Lower leg skin (tissue), 4 donors: Measurements from ENCODE around the gene NTRK2. TPM values are rescaled to one million over a fixed set of nuclear protein-coding genes. Genes with fewer than 3 reads are reported as not detected.

ENCODE experiments used
- DNase-seq, 2 donors: peaks; one replicate each; pipeline ENCODE4 v3.0.0-alpha.2; 2019; ENCODE audit warnings: low spot score in 2 of 2
- H3K4me3 ChIP-seq: fragments of 200-600 bp; sonication (generic); 2 replicates; pipeline ENCODE4 v1.5.1; 2017; ENCODE audit warnings: mild to moderate bottlenecking, low read depth; ENCODE audit not compliant: poor library complexity, severe bottlenecking
- POLR2A ChIP-seq, 2 donors: fragments of 450-650 bp; IDR thresholded peaks; one replicate each; pipeline ENCODE4 v1.6.1; 2016 to 2017; ENCODE audit warnings: antibody characterized with exemption in 2 of 2, mild to moderate bottlenecking in 1 of 2, moderate library complexity in 1 of 2
- WGBS, 2 donors: methylation state at CpG; one replicate each; pipeline ENCODE4 v1.1.5; 2018; 5-methylcytosine and 5-hydroxymethylcytosine counted together
- intact Hi-C: fragments of 100-400 bp; cut with DNase I; formaldehyde crosslinking; loops from one replicate; pipeline ENCODE4 v1.15.0; 2023; ENCODE audit warnings: low total_unique reads
- total RNA-seq, 4 donors: library from RNA; depleted of rRNA; stranded (reverse); fragments of >200 nt; gene quantifications; one replicate each; pipeline ENCODE4 v1.1.0, GENCODE V29; 2016
- TF ChIP-seq, protein P1 (sequence below), 3 donors: fragments of 450-650 bp; IDR thresholded peaks; one replicate each; pipeline ENCODE4 v1.5.1; 2016; ENCODE audit warnings: antibody characterized with exemption in 3 of 3, mild to moderate bottlenecking in 3 of 3, moderate library complexity in 2 of 3

The NTRK2 gene
- total RNA-seq, 4 donors from 2014 or later = 6.2 to 16.3 (median 10.3) TPM

DNA sequence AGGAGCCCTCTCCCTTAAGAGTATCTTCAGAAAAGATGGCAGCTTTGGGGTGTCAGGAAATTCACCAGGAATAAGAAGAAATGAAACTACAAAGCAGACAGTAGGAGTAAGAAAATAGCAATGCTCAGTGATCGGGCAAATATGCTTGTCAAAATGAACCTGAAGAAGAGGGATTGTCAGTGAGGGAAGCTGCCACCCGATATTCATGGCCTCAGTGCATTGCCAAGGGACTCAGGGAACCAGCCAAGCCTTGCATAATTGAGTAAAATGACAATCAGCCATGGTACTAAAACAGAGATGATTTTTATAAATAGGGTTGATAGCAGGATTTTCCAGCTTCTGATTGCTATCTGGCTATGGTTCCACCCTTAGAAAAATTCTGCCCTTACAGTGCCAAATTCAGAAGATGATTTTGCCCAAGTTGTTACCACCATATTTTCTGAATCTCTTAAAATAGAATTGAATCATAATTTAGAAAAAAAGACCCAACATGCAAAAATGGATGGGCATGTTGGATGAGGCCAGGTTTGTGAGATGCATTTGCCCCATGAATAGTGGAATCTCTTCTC lies 274.0 kb downstream of the NTRK2 start:
- 37 to 41% methylated on average over 2 of the region's 2 CpGs for WGBS, 2 donors

DNA sequence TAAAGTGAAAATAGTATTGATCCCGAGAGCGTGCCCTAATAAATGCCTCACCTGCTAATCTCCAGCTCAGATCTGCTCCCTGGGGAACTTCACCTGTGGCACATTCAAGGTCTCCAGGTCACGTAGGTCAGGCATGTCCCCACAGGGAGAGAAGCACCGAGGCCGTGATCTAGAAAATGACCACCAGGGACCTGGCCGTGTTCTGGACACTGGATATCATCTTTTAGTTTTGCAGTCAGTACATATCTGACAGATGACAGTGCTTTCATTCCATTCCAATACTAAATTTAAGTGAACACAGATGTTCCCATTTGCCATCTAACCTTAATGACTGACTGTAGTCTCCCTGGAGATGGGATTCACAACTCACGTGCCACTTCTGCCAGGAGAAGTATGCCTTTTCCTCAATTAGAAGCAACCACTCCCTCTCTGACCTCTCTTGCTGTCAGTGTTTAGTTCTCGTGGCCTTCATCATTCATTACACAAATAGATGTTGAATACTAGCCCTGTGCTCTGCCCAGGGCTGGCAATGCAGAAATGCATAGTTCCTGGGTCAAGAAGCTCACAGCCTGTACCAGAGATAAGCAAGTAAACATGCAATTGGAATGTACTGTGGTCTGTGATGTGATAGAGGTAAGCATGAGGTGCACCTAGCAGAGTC lies 276.5 kb downstream of the NTRK2 start:
- intact Hi-C loops = no loop called here
- 70 to 84% methylated on average over 8 of the region's 8 CpGs for WGBS, 2 donors
- TF ChIP-seq POLR2A (IDR thresholded peaks at IDR 0.05) = no peak
- TF ChIP-seq, protein P1, sequence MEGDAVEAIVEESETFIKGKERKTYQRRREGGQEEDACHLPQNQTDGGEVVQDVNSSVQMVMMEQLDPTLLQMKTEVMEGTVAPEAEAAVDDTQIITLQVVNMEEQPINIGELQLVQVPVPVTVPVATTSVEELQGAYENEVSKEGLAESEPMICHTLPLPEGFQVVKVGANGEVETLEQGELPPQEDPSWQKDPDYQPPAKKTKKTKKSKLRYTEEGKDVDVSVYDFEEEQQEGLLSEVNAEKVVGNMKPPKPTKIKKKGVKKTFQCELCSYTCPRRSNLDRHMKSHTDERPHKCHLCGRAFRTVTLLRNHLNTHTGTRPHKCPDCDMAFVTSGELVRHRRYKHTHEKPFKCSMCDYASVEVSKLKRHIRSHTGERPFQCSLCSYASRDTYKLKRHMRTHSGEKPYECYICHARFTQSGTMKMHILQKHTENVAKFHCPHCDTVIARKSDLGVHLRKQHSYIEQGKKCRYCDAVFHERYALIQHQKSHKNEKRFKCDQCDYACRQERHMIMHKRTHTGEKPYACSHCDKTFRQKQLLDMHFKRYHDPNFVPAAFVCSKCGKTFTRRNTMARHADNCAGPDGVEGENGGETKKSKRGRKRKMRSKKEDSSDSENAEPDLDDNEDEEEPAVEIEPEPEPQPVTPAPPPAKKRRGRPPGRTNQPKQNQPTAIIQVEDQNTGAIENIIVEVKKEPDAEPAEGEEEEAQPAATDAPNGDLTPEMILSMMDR (IDR thresholded peaks at IDR 0.05) = no peak
- DNase-seq = no peak
- no peak overlapping the region for H3K4me3 ChIP-seq

More for the DNA sequence above, 274.0 kb downstream of the NTRK2 start:
- TF ChIP-seq, protein P1 (IDR thresholded peaks at IDR 0.05) = no peak
- no peak for TF ChIP-seq POLR2A (IDR thresholded peaks at IDR 0.05)
- DNase-seq = no peak
- intact Hi-C loops = no loop called here
- no peak overlapping the region for H3K4me3 ChIP-seq

DNA sequence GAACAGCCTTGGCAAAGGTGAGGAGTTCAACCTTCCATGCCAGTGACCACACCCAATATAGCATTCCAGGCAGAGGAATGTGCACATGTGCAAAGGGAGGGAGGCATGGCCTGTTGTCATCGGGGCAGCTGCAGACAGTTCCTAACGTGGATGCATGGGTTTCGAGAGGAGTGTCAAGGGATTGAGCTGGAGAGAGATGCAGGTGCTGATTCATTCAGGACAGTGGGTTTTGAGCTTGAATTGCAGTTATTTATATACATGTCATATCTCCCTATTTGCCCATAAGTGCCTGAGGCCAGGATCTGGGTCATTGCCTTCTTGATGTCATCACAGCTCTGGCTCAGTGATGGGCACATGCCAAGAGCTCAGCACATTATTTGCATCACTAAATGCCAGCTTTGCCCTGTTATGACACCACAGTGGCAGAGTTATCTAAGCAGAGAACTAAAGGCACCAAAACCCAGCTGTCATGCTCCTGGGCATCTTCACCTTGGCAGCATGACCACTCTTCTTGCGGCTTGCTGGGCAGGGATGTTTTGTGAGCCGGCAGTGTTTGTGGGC lies 278.0 kb downstream of the NTRK2 start:
- intact Hi-C loops = no loop called here
- DNase-seq = no peak
- 46 to 48% methylated on average over 5 of the region's 5 CpGs for WGBS, 2 donors
- TF ChIP-seq POLR2A (IDR thresholded peaks at IDR 0.05) = no peak
- no peak overlapping the region for H3K4me3 ChIP-seq

DNA sequence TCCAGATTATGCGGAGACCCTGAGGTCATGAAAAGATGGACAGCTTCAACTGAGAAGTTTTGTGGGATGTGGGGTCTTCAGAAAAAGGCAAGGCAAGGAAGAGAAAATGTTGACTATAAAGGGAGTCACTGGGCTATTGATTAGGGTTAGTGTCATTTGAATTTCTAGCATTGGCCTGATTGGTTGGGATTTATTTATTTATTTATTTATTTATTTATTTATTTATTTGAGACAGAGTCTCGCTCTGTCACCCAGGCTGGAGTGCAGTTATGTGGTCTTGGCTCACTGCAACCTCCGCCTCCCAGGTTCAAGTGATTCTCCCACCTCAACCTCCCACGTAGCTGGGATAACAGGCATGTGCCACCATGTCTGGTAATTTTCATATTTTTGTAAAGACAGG lies 279.7 kb downstream of the NTRK2 start:
- DNase-seq = no peak
- 99% methylated on average over 4 of the region's 4 CpGs for WGBS, 2 donors
- no peak for TF ChIP-seq POLR2A (IDR thresholded peaks at IDR 0.05)
- intact Hi-C loops = no loop called here
- H3K4me3 ChIP-seq = no peak overlapping the region

DNA sequence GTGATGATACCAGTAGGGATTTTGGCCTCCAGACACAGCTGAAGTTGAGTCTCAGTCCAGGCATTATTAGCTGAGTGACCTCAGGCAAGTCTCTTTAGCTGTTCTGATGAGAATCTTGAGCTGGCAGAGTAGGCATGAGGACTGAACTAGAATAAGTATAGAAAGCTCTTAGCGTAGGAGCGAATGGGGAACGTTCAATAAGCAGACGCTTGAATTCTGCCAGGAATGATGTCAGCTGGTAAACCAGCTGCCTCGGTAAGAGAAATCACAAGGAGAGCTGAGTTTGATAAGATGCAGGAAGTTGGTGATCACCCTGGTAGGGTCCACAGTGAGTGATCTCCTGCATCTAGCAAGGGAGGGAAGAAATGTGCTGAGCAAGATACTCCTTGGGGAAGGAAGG lies 280.4 kb downstream of the NTRK2 start:
- TF ChIP-seq, protein P1 (IDR thresholded peaks at IDR 0.05) = no peak
- no peak for TF ChIP-seq POLR2A (IDR thresholded peaks at IDR 0.05)
- H3K4me3 ChIP-seq = no peak overlapping the region
- DNase-seq = no peak
- WGBS, 2 donors = 80 to 90% methylated on average over 5 of the region's 5 CpGs
- intact Hi-C loops = loop anchor here (10.0 kb wide), 1 partner anchor 245 kb away; no protein-coding TSS in a partner anchor

DNA sequence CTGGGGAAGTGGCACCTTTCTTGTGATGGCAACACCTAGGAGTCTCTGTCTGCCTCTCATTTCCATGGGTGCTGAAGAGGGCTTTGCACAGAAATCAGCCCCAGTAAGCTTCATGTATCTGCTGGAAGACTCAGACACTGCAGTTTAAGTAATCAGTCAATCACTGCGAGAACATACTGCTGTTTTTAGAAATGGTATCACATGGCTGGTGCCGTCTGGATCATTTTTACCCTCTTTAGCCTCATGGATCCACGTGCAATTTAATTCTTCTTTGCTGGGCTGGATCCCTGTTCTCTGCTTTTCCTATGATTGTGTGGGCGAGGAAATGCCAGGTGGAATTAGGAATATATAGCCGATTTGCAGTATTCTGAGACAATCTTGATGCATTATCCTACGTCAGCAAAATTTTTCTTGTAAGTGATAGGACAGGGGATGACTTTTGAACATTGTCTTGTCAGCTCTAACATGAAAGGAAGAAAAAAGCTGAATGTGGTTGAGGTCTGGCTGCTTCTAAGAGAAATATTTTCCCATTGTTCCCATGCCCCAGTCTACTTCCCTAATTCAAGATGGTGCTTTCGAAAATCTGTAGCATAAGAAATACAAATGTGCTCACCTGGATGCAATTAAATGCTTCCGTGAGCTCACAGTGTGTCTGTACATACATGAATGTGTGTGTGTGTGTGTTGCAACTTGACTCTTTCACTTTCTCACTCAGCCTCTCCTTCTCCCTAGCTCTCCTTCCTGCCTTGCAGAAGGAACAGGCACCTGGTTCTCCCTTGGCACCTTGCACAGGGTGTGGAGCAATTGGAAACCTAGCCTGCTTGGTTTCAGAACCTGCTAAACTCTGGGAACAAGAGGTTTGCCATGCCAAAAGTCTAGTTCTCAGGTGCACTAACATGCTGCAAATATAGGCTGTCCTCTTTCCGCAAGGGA lies 281.6 kb downstream of the NTRK2 start:
- no peak overlapping the region for H3K4me3 ChIP-seq
- intact Hi-C loops = loop anchor here (10.0 kb wide), 1 partner anchor 246 kb away; no protein-coding TSS in a partner anchor
- TF ChIP-seq, protein P1 (IDR thresholded peaks at IDR 0.05) = no peak
- no peak for TF ChIP-seq POLR2A (IDR thresholded peaks at IDR 0.05)
- 73 to 78% methylated on average over 9 of the region's 9 CpGs for WGBS, 2 donors
- DNase-seq = no peak
